TTC549 (cell line): ENCODE measurements around the gene HELZ.
"Not testable (repeated sequence)": the region's sequence is repeated elsewhere in the genome, so short reads cannot be mapped to it uniquely, and the experiment has no call there.

Experiments
- FAIRE-seq: peaks from 2 replicates; lab custom pipeline; 2012; peaks lifted over from hg19 to GRCh38; lab: Jason Lieb, UNC

HELZ gene

DNA sequence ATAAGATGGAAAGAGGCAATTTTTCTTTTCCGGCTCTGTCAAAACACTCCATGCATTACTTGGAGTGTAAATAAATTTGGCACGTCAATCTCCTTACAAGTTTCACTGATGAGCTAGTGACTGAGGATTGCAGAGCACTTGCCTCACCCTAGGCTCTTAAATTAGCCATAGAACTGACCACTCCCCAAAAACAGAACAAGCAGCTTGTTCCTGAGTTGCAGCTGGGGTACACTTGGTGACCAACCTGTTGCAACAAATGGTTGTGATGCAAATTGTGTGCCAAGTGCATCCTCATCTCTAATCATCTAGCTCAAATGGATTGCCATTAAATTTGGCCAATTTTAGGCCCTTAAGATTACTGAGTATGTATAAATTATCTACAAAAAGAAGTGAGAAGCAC lies 133.7 kb downstream of the HELZ start:
- FAIRE-seq: no peak

DNA sequence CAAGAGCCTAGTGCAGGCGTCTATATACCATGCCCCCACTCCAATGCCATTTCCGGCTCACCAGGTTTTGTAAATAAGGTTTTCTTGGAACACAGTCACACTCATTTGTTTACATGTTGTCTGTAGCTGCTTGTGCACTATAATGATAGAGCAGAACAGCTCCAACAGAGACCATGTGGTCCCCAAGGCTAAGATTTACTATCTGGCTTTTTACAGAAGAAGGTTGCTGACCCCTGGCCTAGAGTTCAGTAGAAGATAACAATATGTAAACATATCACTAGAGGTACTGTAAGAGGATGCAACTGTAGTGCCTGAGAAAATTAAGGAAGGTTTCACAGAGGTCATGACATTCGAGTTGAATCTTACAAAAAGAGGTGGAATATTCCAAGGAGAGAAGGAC lies 134.4 kb downstream of the HELZ start:
- FAIRE-seq: no peak

DNA sequence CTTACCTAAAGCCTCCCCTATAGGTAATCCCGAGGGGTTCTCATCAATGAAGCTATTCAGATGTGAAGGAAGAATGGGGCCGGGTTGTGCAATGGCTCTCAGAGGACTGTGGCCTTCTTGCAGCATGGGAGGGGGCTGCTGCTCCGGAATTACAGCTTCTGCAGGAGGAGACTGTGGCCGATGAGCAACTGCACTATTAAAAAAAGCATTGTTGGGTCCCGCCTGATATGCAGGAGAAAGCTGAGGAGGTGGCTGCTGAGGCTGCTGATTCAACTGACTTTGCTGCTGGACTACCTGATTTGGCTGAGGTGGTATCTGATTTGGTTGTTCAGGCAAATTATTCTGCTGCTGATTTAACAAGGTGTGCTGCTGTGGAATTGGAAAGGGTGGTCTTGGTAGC lies 135.9 kb downstream of the HELZ start:
- no peak for FAIRE-seq

DNA sequence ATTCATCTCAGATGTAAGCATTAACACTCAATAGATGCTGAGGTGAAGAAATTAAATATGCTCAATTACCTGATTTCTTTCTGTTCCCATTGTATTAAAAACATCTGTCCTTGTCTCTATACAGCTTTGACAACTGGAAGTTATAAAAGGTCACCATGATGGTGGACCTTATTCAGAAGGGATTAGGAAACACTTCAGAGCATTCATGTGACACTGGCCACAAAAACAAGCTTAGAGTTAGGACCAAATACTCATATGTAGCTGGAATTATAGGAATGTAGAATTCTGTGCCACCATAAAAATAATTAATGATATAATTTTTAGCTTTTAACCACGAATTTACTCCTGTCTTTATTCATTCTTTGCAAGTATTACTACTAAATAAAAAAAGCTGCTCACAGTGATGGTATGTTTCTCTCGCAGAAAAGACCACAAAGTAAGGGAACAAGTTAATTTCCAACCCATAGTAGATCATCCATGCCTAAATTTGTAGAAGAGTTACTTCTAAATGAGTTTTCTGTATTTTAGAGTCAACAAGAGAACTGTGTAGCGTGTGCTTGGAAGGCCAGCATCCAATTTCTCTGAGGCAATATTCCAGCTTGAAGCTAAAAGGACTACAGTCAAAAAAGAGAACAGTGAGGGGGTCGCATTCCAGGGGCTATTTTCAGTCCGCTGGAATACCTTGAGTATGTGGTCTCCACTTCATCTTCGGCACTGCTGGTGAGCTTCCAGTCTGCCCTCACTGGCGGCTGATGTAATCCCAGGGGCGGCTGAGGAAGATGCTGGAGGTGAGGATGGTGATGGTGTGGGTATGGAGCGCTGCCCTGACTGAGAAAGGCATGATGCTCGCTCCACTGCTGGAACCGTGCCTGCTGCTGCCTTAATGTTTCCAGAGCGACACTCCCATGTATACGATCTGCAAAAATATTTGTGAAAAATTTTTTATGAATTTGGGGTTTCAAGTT lies 136.9 kb downstream of the HELZ start:
- FAIRE-seq: no peak

DNA sequence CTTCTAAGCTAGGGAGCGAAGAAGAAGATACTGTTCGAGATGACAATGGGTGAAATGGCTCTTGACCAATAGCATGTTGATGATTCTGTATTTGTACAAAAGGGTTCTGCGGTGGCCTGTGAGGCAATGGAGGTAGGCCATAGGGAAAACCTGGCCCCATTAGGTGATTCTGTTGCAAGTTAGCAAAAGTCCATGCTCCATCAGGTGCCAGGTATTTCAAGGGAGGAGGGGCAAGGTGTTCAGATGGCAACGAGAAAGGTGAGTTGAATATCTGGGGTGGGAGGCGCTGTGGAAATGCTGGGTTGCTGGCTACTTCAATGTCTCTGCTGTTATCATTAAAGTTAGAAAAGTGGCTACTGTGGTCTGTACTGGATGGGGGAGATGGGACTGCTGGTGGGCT lies 137.8 kb downstream of the HELZ start:
- FAIRE-seq: no peak

- no peak for FAIRE-seq
Observed at GRCh38 chr17:67105213-67105612, 139.8 kb downstream of the HELZ start.

DNA sequence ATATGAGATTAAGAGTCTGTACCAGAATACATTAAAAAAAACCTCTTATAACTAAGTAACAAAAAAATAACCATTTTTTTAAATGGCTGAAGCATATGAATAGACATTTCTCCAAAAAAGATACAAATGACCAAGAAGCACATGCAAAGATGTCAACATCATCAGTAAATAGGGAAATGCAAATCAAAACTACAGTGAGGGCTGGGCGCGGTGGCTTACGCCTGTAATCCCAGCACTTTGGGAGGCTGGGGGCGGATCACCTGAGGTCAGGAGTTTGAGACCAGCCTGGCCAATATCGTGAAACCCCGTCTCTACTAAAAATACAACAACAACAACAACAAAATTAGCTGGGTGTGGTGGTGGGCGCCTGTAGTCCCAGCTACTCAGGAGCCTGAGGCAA lies 140.4 kb downstream of the HELZ start:
- FAIRE-seq: not testable (repeated sequence)

DNA sequence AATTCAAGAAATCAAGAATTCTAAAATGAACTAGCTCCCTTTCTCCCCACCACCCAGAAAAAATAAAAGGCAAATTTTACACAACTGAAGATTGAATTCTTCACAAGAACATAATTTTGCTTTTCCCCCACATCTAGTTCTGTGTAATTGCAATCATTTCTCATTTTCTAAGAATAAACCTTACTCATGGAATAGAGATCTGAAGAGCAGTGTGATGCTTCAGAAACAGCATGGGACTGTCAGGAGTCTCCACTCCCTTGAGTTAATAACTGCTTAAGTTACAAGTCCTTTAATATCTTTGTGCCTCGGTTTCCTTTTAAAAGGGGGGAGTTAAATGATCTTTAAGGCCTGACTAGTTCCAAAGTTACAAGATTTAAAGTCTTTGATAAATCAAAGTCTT lies 147.0 kb downstream of the HELZ start:
- no peak for FAIRE-seq

- no peak for FAIRE-seq
Observed at GRCh38 chr17:67096609-67097008, 148.4 kb downstream of the HELZ start.

DNA sequence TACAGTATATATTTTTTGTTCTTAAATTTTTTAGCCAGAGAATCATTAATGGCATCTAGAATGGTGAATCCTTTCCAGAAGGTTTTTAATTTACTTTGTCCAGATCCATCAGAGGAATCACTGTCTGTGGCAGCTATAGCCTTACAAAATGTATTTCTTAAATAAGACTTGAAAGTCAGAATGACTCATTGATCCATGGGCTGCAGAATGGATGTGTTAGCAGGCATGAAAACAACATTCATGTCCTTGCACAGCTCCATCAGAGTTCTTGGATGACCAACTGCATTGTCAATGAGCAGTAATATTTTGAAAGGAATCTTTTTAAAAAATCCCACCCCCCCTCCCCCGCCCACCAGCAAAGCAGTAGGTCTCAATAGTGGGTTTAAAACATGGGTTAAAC lies 149.2 kb downstream of the HELZ start:
- no peak for FAIRE-seq

DNA sequence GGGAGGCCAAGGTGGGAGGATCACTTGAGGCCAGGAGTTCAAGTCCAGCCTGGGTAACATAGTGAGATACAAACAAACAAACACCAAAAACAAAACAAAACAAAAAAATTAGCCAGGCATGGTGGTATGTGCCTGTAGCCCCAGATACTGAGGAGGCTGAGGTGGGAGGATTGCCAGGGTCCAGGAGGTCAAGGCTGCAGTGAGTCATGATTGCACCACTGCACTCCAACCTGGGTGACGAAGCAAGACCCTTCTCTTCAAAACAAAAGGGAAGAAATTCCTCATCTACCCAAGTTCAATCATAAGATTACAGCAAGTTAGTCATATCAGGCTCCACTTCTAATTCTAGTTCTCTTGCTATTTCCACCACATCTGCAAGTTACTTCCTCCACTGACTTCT lies 149.7 kb downstream of the HELZ start:
- FAIRE-seq: not testable (repeated sequence)

- FAIRE-seq: no peak
Observed at GRCh38 chr17:67093348-67093747, 151.6 kb downstream of the HELZ start.

GRCh38 chr17:67092710-67093109 lies 152.3 kb downstream of the HELZ start:
- FAIRE-seq: not testable (repeated sequence)

GRCh38 chr17:67092291-67092690 lies 152.7 kb downstream of the HELZ start:
- no peak for FAIRE-seq

GRCh38 chr17:67090341-67090740 lies 154.7 kb downstream of the HELZ start:
- no peak for FAIRE-seq

DNA sequence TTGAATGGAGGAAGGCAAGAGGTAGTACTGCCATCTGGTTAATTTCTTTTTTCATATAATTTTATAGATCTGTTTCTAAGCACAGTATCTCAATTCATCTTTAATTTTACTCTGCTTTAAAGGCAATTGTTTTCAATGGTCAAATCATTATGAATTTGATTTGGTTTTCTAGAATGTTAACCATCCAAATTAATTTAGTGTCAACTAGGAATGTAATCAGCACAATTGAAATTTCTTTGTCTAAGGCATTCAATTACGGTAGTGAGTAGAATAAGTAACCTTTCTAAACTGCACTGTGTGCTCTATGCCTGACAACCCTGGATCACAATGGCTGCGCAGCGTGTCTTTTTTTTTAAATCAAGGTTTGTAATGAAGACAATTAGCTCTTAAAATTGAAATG lies 156.4 kb downstream of the HELZ start:
- FAIRE-seq: no peak

DNA sequence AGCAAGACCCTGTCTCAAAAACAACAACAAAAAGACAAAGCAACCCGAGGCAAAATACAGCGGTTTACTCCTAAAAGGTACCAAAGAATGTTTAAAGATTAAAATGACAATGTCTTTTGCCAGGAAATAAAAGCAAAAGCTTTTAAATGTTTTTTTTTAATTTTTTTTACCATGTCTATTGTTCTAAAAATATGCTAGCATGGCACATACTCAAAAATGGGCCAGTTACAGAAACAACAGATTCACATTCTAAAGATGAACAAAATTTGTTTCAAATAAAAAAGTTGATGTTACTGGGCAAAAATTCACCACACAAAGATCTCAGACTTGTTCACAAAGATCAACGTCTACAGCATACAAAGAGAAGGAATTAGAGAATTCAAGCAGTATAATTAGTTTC lies 159.6 kb downstream of the HELZ start:
- FAIRE-seq: no peak

GRCh38 chr17:67082107-67082506 lies 162.9 kb downstream of the HELZ start:
- no peak for FAIRE-seq

DNA sequence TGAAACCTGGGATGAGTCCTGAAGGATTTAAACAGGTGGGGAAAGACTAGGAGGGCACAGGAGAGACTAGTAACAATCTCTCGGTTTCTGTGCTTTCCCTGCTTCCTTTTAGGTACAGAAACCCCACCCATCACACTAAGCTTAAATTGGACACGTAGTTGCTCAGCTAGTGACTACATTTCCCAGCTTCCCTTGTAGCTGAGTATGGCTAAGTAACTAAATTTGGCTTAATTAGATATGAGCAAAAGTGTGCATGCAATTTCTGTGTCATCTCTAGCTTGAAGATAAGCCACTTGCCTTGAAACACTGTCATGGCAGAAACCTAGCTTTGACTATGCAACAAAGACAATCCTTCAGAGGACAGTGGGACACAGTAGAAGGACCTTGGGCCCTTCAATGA lies 164.2 kb downstream of the HELZ start:
- FAIRE-seq: no peak

GRCh38 chr17:67079491-67079890 lies 165.5 kb downstream of the HELZ start:
- FAIRE-seq: no peak

- no peak for FAIRE-seq
Observed at GRCh38 chr17:67078292-67078691, 166.7 kb downstream of the HELZ start.

GRCh38 chr17:67076290-67076689 lies 168.7 kb downstream of the HELZ start:
- no peak for FAIRE-seq

DNA sequence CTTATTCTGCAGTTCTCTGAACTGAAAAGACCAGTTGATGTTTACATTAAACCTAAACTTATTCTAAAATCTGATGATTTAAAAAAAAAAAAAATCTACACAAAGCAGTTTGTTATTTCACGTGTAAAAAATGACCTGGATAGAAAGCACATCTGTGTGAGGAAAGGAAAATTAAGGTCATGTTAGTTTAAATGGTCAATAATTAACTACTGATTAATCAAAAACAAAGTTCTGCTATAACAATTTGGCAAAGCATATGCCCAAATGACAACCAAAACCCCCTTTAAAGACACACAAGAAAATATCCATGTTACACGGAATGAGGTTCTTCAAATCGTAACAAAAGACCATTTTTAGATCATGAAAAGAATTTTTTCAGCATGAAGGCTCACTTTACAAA lies 170.2 kb downstream of the HELZ start:
- no peak for FAIRE-seq

DNA sequence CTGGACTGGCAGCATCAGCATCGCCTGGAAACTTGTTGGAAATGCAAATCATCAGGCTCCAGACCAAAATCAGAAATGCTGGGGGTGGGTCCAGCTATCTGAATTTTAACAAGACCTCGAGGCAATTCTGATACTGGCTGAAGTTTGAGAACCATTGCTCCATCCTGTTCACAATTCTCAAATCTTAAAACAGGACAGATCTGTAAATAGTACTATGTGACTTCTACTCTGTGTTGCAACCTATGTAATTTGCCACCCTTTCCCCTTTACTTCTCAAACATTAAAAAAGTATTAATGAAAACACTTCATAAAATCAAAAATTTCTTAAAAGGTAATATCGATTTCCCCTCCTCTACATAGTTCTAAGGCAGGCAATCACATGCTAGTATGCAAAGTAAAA lies 172.1 kb downstream of the HELZ start:
- FAIRE-seq: no peak
